MM.1S (cell line): ENCODE measurements around the gene PRSS12.

ENCODE experiments used
- DNase-seq: peaks from one replicate; pipeline ENCODE4 v3.0.0-alpha.2; 2015
- H2AFZ ChIP-seq: fragments of 300-600 bp; sonication (generic); 2 replicates; pipeline ENCODE4 v1.6.0; 2016; ENCODE audit warnings: antibody characterized with exemption, low read length
- H3F3A ChIP-seq: fragments of 300-600 bp; sonication (generic); 2 replicates; pipeline ENCODE4 v1.6.1; 2016; ENCODE audit warnings: mild to moderate bottlenecking, antibody characterized with exemption, low read length, moderate library complexity, mixed read lengths; ENCODE audit not compliant: insufficient read depth
- H3K27ac ChIP-seq: fragments of 300-600 bp; sonication (generic); 2 replicates; pipeline ENCODE4 v1.5.1; 2016; ENCODE audit warnings: mild to moderate bottlenecking, low read length
- H3K27me3 ChIP-seq: fragments of 300-600 bp; sonication (generic); replicated peaks from 2 replicates; pipeline ENCODE4 v1.6.0; 2016; ENCODE audit warnings: low read length; ENCODE audit not compliant: insufficient read depth
- H3K36me3 ChIP-seq: fragments of 300-600 bp; sonication (generic); replicated peaks from 2 replicates; pipeline ENCODE4 v1.6.1; 2016; ENCODE audit warnings: mild to moderate bottlenecking, low read length, mixed read lengths; ENCODE audit not compliant: insufficient read depth
- H3K4me1 ChIP-seq: fragments of 300-600 bp; sonication (generic); 2 replicates; pipeline ENCODE4 v1.6.1; 2016; ENCODE audit warnings: low read length, mixed read lengths
- H3K4me2 ChIP-seq: fragments of 300-600 bp; sonication (generic); 2 replicates; pipeline ENCODE4 v1.6.0; 2016; ENCODE audit warnings: low read depth, low read length
- H3K4me3 ChIP-seq: fragments of 300-600 bp; sonication (generic); 2 replicates; pipeline ENCODE4 v1.5.1; 2016; ENCODE audit warnings: low read length, mixed read lengths
- H3K79me2 ChIP-seq: fragments of 300-600 bp; sonication (generic); 2 replicates; pipeline ENCODE4 v1.6.1; 2016; ENCODE audit warnings: mixed run types, low read length, mixed read lengths
- H3K9ac ChIP-seq: fragments of 300-600 bp; sonication (generic); 2 replicates; pipeline ENCODE4 v1.6.1; 2016; ENCODE audit warnings: low read length, mixed read lengths
- H3K9me2 ChIP-seq: fragments of 300-600 bp; sonication (generic); replicated peaks from 2 replicates; pipeline ENCODE4 v1.6.1; 2016; ENCODE audit warnings: mild to moderate bottlenecking, low read length, mixed read lengths; ENCODE audit not compliant: insufficient read depth
- H3K9me3 ChIP-seq: fragments of 300-600 bp; sonication (generic); replicated peaks from 2 replicates; pipeline ENCODE4 v1.6.1; 2016; ENCODE audit warnings: mild to moderate bottlenecking, low read length, mixed read lengths; ENCODE audit not compliant: insufficient read depth
- H4K20me1 ChIP-seq: fragments of 300-600 bp; sonication (generic); 2 replicates; pipeline ENCODE4 v1.6.1; 2016; ENCODE audit warnings: mild to moderate bottlenecking, low read length, moderate library complexity, mixed read lengths; ENCODE audit not compliant: insufficient read depth
- EZH2 ChIP-seq: fragments of 300-600 bp; sonication (generic); optimal IDR thresholded peaks from 2 replicates; pipeline ENCODE3; 2017; ENCODE audit warnings: low read depth, mild to moderate bottlenecking, antibody characterized with exemption, low read length, mixed read lengths
- EZH2phosphoT487 ChIP-seq: fragments of 300-600 bp; sonication (generic); IDR thresholded peaks from 2 replicates; pipeline ENCODE4 v1.6.1; 2018; ENCODE audit warnings: antibody characterized with exemption, low read length
- TF ChIP-seq, protein P1 (sequence below): fragments of 300-600 bp; sonication (generic); IDR thresholded peaks from 2 replicates; pipeline ENCODE4 v1.5.1; 2016; ENCODE audit warnings: antibody characterized with exemption, low read length, mixed read lengths

PRSS12 gene

DNA sequence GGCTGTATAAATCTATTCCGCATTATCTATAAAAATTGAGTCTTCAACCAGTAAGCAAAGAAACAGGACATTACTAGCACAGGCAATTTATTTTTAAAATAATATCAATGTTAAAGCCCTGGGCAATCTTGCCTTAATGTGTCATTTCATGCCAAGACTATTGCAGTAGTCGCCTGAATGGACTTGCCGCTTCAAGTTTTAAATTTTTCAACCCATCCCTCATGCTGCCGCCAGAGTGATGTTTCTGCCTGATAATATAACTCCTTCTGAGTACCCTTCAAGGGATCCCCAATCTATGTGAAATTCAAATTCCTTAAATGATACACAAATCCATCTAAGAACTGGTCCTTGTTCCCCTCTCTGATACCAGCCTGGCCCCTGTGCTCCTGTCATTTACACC lies 66.9 kb downstream of the PRSS12 start:
- Histone ChIP-seq H3K4me1 (no peaks in the 10 kb centered on the region), H3K9me3 (no peaks in the 10 kb centered on the region), H3K9ac (no peak overlapping the region), H3K27ac (no peak overlapping the region), H2AFZ (no peak overlapping the region), H3F3A (peaks cover 35% of the 10 kb centered on the region), H3K4me2 (no peak overlapping the region), H3K9me2 (no peaks in the 10 kb centered on the region), H3K4me3 (no peak overlapping the region), H3K36me3 (no peaks in the 10 kb centered on the region; the same call in 1 of the 2 replicates), H3K27me3 (no peaks in the 10 kb centered on the region), H4K20me1 (0 out of 2 replicates have a peak, but pooled peaks cover under 1% of the 10 kb centered on the region), H3K79me2 (no peaks in the 10 kb centered on the region)
- no peak for DNase-seq
- TF ChIP-seq, protein P1, sequence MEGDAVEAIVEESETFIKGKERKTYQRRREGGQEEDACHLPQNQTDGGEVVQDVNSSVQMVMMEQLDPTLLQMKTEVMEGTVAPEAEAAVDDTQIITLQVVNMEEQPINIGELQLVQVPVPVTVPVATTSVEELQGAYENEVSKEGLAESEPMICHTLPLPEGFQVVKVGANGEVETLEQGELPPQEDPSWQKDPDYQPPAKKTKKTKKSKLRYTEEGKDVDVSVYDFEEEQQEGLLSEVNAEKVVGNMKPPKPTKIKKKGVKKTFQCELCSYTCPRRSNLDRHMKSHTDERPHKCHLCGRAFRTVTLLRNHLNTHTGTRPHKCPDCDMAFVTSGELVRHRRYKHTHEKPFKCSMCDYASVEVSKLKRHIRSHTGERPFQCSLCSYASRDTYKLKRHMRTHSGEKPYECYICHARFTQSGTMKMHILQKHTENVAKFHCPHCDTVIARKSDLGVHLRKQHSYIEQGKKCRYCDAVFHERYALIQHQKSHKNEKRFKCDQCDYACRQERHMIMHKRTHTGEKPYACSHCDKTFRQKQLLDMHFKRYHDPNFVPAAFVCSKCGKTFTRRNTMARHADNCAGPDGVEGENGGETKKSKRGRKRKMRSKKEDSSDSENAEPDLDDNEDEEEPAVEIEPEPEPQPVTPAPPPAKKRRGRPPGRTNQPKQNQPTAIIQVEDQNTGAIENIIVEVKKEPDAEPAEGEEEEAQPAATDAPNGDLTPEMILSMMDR = no peak
- no peak for TF ChIP-seq EZH2
- no peak for TF ChIP-seq EZH2phosphoT487

DNA sequence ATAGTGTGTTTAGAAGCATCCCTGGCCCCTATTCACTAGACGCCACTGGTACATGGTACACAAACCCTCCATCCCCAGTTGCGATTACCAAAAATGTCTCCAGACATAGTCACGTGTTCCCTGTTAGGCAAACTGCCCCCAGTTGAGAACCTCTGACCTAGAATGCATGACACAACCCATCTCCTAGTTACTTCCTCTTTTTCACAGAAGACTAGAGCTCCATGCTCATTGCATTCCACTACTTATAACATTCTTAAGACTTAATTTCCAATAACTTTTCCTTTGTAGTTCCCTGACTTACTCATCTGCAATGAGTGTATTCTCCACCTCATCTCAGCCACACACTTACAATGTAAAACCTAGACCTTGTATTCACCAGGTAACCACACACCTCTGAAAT lies 68.6 kb downstream of the PRSS12 start:
- H2AFZ ChIP-seq = no peak overlapping the region
- H3K4me3 ChIP-seq = no peak overlapping the region
- peaks cover 52% of the 10 kb centered on the region for H3F3A ChIP-seq
- H3K4me1 ChIP-seq = 0 out of 2 replicates have a peak, but pooled peaks cover 9% of the 10 kb centered on the region
- no peak for DNase-seq
- H3K27me3 ChIP-seq = no peaks in the 10 kb centered on the region
- H3K79me2 ChIP-seq = peaks cover 14% of the 10 kb centered on the region
- no peak overlapping the region for H3K27ac ChIP-seq
- H4K20me1 ChIP-seq = 0 out of 2 replicates have a peak, but pooled peaks cover 5% of the 10 kb centered on the region
- no peak overlapping the region for H3K9ac ChIP-seq
- H3K9me3 ChIP-seq = no peaks in the 10 kb centered on the region
- H3K4me2 ChIP-seq = no peak overlapping the region
- no peaks in the 10 kb centered on the region; the same call in none of the 2 replicates for H3K36me3 ChIP-seq
- TF ChIP-seq, protein P1 = no peak
- TF ChIP-seq EZH2 = no peak
- no peak for TF ChIP-seq EZH2phosphoT487
- no peaks in the 10 kb centered on the region for H3K9me2 ChIP-seq

DNA sequence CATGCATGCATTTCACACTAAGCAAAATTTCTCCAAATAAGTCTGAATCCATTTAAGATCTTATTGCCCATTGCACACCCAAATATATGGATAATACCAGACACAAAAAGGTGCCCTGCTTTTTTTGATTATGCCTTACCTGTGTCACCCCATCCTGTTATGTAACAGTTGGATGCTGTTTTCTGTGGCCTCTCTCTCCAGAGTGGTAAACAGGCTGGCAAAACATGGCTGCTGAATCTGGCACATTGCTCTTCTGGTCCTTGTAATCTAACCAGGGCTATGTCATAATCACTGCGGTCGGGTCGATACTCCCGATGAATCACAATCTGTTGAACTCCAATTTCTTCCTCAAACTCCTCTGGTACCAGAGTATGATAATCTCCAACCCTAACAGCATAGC lies 70.1 kb downstream of the PRSS12 start:
- H3K27me3 ChIP-seq = no peaks in the 10 kb centered on the region
- no peak overlapping the region for H3K9ac ChIP-seq
- peaks cover 20% of the 10 kb centered on the region for H3K79me2 ChIP-seq
- H3K36me3 ChIP-seq = no peaks in the 10 kb centered on the region; the same call in none of the 2 replicates
- no peak for DNase-seq
- 0 out of 2 replicates have a peak, but pooled peaks cover 5% of the 10 kb centered on the region for H4K20me1 ChIP-seq
- TF ChIP-seq, protein P1 = no peak
- TF ChIP-seq EZH2phosphoT487 (no peak), EZH2 (no peak)
- no peaks in the 10 kb centered on the region for H3K9me2 ChIP-seq
- H3K4me3 ChIP-seq = no peak overlapping the region
- H2AFZ ChIP-seq = no peak overlapping the region
- no peak overlapping the region for H3K4me2 ChIP-seq
- peaks cover 11% of the 10 kb centered on the region for H3K4me1 ChIP-seq
- no peaks in the 10 kb centered on the region for H3K9me3 ChIP-seq
- peaks cover 62% of the 10 kb centered on the region for H3F3A ChIP-seq
- H3K27ac ChIP-seq = no peak overlapping the region; the same call in 1 of the 2 replicates
